PC-9 (cell line): ENCODE results near the gene ARL13B.

Source experiments
- EZH2 ChIP-seq: fragments of 200-600 bp; sonication (generic); IDR thresholded peaks from 2 replicates; pipeline ENCODE4 v1.8.0; 2017; ENCODE audit warnings: antibody characterized with exemption, low read depth
- TF ChIP-seq, protein P1 (sequence below): fragments of 200-600 bp; sonication (generic); conservative IDR thresholded peaks from 2 replicates; pipeline ENCODE4 v1.6.1; 2017; ENCODE audit warnings: mixed run types, antibody characterized with exemption, mild to moderate bottlenecking, moderate library complexity

DNA sequence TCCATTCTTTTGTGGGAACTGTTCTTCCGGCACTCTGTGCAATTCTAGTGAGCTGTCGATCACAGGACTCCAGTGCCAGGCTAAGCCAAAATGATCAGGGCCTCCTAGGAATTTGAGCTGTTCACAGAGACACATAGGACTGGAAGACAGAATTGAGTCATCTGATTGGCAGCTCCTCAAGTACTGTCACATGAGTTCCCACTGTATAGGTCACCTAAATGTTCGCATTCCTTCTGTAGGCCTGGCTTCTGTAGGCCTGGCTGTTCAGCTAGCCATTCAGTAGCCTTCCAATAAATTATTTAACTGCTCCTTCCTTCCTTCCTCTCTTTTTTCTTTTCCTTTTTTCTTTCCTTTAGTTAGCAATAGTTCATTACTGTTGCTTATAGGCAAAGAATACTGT is 10.5 kb upstream of the ARL13B start:
- TF ChIP-seq, protein P1, sequence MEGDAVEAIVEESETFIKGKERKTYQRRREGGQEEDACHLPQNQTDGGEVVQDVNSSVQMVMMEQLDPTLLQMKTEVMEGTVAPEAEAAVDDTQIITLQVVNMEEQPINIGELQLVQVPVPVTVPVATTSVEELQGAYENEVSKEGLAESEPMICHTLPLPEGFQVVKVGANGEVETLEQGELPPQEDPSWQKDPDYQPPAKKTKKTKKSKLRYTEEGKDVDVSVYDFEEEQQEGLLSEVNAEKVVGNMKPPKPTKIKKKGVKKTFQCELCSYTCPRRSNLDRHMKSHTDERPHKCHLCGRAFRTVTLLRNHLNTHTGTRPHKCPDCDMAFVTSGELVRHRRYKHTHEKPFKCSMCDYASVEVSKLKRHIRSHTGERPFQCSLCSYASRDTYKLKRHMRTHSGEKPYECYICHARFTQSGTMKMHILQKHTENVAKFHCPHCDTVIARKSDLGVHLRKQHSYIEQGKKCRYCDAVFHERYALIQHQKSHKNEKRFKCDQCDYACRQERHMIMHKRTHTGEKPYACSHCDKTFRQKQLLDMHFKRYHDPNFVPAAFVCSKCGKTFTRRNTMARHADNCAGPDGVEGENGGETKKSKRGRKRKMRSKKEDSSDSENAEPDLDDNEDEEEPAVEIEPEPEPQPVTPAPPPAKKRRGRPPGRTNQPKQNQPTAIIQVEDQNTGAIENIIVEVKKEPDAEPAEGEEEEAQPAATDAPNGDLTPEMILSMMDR: no peak
- TF ChIP-seq EZH2: no peak
